NCI-H2196 treated with DMSO at 0.1 percent for 48 hours (cell line): ENCODE results near the gene CRAT.

Experiments used
- DNase-seq: peaks from one replicate; lab custom pipeline; 2025; ENCODE audit not compliant: unreplicated experiment; lab: John Stamatoyannopoulos, UW

The CRAT gene

DNA sequence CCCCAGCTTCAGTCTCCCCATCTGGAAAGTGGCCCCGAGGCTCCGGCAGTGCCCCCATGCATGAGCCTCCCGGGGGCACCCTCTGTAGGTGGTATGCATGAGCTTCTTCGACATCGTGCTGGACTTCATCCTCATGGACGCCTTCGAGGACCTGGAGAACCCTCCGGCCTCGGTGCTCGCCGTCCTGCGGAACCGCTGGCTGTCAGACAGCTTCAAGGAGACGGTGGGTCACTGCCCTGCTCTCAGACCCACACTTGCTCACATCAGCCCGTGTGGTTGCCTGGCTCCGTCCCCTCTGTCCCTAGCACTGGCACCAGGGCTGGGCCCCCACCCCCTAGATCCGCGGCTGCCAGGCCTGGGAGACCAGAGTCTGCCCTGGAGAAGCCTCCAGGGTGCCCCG lies 42.5 kb downstream of the CRAT start:
- no peak for DNase-seq

DNA sequence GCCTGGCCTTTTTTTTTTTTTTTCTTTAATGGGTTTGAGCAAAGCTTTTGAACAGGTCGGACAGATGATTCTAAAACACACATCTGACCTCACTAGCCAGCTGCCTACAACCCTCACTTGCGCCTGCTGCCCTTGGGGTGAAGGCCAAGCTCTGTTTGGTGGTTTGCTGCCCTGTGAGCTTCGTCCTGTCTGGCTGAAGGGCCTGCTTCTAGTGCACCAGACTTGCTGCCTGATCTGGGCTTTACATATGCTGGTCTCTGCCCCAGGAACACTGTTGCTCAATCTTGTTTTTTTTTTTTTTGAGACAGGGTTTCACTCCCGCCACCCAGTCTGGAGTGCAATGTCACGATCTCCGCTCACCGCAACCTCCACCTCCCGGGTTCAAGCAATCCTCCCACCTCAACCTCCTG lies 46.1 kb downstream of the CRAT start:
- DNase-seq, result no peak

DNA sequence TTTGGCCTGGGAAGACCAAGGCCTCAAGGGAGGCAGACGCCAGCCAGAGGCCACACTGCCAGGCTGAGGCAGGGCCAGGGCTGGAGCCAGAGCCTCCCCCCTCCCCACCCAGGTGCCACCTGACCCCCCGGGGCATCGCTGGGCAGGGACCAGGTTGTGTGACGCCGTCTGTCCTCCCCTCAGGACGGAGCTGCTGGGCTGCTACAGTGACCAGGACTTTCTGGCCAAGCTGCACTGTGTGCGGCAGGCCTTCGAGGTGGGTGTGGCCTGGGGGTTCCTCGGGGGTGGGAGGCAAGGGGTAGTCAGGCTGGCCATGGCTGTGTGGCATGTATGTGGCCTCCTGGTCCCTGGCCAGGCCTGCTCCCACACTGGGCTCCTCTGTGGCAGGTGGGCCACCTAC lies 47.5 kb downstream of the CRAT start:
- no peak for DNase-seq

DNA sequence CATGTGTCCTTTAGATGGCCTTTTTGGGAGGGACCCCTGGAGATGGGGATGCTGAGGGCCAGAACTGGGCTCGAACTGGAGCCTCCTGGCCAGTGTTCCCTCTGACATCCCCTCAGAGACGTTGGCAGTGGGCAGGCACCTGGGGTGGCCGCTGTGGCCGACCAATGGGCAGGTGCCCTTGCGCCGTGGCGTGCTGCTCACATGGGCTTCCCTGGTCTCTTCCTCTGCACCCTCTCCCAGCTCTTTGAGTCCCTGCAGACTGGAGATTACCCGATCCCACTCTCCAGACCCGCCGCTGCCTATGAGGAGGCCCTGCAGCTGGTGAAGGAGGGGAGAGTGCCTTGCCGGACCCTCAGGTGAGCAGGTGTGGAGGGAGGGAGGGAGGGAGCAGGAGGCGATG lies 49.6 kb downstream of the CRAT start:
- DNase-seq, result no peak

DNA sequence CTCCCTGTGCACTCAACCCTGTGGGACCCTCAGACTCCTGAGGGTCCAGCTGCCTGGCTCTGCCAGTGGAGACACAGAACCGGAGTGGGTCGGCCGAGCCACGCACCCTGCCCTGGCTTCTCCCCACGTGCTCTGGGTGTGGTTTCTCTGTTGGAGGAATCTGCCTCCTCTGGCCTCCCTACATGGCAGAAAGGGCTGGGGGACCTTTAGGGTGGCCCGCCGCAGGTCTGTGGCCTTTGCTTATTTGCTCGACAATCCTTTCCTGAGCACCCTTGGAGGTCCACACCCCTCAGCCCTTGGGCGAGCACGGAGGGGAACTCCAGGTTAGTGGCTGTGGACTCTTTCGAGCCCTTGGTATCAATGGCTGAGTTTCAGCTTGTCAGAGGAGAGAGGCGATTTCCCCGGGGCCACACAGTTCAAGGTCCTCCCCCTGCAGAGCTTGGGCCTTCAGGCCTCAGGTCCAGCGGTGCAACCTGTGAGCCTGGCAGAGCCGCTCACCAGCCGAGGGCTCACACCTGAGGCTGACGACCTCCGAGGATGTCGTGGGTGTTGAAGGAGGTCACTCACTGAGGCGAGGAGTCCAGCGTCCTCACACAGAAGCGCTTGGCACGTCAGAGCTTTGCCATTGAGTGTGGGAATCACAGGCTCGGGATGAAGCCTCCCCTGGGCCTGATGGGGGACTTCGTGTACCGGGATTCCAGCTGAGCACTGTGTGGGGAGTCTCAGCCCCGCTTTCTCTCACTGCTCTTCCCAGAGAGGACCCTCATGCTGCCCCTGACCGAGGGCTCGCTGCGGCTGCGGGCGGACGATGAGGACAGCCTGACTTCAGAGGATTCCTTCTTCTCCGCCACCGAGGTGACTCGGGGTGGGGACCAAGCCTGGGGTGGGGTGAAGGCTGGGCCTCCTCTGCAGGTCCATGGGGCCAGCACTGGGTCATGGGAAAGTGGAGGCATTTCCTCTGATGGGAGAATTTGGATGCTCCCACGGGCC lies 50.5 kb downstream of the CRAT start:
- DNase-seq, result no peak

DNA sequence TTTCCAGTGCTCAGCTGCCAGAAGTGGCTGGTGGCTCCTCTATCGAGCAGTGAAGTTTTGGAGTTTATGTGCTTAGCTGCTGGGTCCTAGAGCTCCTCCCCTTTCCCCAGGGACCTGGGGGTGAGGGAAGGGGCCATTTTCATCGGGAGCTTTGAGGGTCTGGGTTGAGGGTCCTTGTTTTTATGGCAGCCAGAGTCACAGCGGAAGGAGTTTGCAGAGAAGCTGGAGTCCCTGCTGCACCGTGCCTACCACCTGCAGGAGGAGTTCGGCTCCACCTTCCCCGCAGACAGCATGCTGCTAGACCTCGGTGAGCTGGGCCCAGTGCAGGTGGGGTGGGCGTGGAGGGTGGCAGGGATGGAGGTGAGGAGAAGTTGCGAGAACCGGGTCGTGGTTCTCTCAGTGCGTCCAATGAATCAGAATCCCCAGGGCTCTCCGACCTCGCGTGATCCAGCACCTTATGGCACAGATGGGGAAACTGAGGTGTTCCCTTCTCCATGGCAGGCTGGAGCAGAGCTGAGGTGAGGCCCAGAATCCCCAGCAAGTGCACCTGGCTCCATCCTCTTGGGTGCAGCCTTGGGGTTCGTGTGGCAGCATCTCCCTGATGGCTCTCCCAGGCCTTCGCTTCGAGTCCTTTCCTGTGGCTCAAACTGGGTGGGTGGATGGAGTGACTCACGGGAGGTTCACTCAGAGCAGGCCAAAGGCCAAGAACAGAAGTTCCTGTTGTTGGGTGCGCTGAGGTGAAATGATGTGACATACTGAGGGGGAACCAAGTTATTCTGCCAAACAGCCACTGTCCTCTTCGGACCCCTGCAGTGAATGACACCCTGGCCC lies 51.4 kb downstream of the CRAT start:
- DNase-seq, result no peak

DNA sequence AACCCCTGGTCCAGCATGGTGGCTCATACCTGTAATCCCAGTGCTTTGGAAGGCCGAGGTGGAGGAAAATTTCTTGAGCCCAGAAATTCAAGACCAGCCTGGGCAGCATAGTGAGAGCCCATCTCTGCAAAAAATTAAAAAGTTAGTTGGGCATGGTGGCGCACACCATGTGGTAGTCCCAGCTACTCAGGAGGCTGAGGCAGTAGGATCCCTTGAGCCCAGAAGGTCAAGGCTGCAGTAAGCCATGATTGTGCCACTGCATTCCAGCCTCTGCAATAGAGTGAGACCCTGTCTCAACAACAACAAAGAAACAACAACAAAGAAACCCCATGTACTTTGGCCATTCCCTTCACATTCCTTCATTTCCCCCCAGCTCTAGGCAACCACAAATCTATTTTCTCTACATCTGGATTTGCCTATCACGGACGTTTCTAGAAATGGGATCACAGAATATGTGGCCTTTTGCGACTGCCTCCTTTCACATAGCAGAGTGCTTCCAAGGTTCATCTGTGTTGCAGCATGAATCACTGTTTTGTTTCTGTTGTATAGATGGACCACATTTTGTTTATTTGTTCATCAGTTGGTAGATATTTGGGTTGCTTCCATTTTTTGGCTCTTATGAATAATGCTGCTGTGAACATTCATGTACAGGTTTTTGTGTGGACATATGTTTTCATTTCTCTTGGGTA lies 56.3 kb downstream of the CRAT start:
- no peak for DNase-seq

DNA sequence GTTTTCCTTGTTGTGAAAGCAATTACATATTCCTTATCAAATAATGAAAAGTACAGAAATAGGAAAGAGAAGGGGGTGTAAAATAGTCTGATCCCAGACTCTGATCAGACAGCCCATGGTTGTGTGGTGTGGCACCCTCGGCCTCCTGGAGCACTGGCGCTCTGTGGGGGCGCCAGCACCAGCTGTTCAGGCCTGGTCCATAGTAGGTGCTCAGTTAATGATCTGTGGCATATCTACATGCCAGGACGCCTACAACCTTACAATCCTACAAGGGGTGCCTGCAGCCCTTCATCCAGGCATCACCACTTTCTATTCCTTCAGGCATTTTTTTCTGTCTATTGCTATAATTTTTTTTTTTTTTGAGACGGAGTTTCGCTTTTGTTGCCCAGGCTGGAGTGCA lies 57.6 kb downstream of the CRAT start:
- DNase-seq, result no peak

DNA sequence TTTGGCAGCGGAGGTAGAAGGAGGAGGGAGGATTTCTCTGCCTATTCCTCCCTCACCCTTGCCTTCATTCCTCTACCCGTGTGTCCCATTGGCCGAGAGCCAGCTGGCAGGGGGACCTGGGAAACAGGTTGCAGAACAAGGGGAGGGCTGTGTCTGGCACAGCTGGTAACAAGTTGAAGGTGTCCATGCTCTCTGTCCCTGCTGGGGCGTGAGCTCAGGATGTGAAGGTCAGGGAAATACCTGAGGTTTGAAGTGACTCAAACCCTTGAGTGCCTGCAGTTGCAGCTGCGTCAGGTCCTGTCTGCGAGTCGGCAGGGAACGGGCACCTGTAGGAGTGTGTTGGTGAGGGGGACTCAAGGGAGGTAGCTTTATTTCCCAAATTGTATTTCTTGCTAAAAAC lies 58.0 kb downstream of the CRAT start:
- peak; percentile 67 for DNase-seq
